Smooth muscle cell (in vitro differentiated cells): ENCODE measurements around the gene ASTE1. TPM values are rescaled to one million over a fixed set of nuclear protein-coding genes. Genes with fewer than 3 reads are reported as not detected.

Source experiments
- DNase-seq: peaks from one replicate; lab custom pipeline; 2025; ENCODE audit not compliant: unreplicated experiment; lab: John Stamatoyannopoulos, UW
- H2AFZ ChIP-seq: fragments of 200-600 bp; sonication (generic); 2 replicates; pipeline ENCODE4 v1.6.0; 2016; ENCODE audit warnings: antibody characterized with exemption, low read depth, mild to moderate bottlenecking
- H3F3A ChIP-seq: fragments of 200-600 bp; sonication (generic); 2 replicates; pipeline ENCODE4 v1.6.0; 2017; ENCODE audit warnings: antibody characterized with exemption, low read depth
- H3K27ac ChIP-seq: fragments of 200-600 bp; sonication (generic); 2 replicates; pipeline ENCODE4 v1.5.1; 2016; ENCODE audit warnings: low read depth, mild to moderate bottlenecking
- H3K27me3 ChIP-seq: fragments of 200-600 bp; sonication (generic); 2 replicates; pipeline ENCODE4 v1.6.1; 2016; ENCODE audit warnings: low read depth, mild to moderate bottlenecking
- H3K36me3 ChIP-seq: fragments of 200-600 bp; sonication (generic); 2 replicates; pipeline ENCODE4 v1.5.1; 2016; ENCODE audit warnings: low read depth
- H3K4me1 ChIP-seq: fragments of 200-600 bp; sonication (generic); 2 replicates; pipeline ENCODE4 v1.5.1; 2016; ENCODE audit warnings: low read depth
- H3K4me2 ChIP-seq: fragments of 200-600 bp; sonication (generic); 2 replicates; pipeline ENCODE4 v1.6.0; 2016; ENCODE audit warnings: mild to moderate bottlenecking
- H3K4me3 ChIP-seq: fragments of 200-600 bp; sonication (generic); 2 replicates; pipeline ENCODE4 v1.5.1; 2016; ENCODE audit warnings: mild to moderate bottlenecking
- H3K79me2 ChIP-seq: fragments of 200-600 bp; sonication (generic); 2 replicates; pipeline ENCODE4 v1.6.0; 2016; ENCODE audit warnings: low read depth, mild to moderate bottlenecking
- H3K9ac ChIP-seq: fragments of 200-600 bp; sonication (generic); 2 replicates; pipeline ENCODE4 v1.6.0; 2016; ENCODE audit warnings: low read depth
- H3K9me3 ChIP-seq: fragments of 200-600 bp; sonication (generic); replicated peaks from 2 replicates; pipeline ENCODE4 v1.5.1; 2016; ENCODE audit warnings: low read depth
- H4K20me1 ChIP-seq: fragments of 200-600 bp; sonication (generic); 2 replicates; pipeline ENCODE4 v1.6.0; 2016; ENCODE audit warnings: low read depth
- WGBS: methylation state at CpG from one replicate; pipeline ENCODE4 v1.1.7; 2016; ENCODE audit warnings: low lambda C conversion rate; 5-methylcytosine and 5-hydroxymethylcytosine counted together
- polyA plus RNA-seq: library from polyadenylated mRNA; unstranded; fragments of >200 nt; fragmentation: Nextera tagmentation; extraction: Ambion mirVana; gene quantifications from 2 replicates; pipeline ENCODE4 v1.2.1, GENCODE V29; 2016
- total RNA-seq: library from RNA; depleted of rRNA; stranded (reverse); fragments of >200 nt; gene quantifications from 2 replicates; pipeline ENCODE4 v1.2.3, GENCODE V29; 2014
- TF ChIP-seq, protein P1 (sequence below): fragments of 200-600 bp; sonication (generic); IDR thresholded peaks from 2 replicates; pipeline ENCODE4 v1.5.1; 2017; ENCODE audit warnings: borderline replicate concordance, mild to moderate bottlenecking, antibody characterized with exemption; ENCODE audit not compliant: insufficient read depth, poor library complexity, severe bottlenecking

The ASTE1 gene
- total and polyA plus RNA-seq, 2 experiments from 2014 or later = 3.5 to 4.0 TPM

DNA sequence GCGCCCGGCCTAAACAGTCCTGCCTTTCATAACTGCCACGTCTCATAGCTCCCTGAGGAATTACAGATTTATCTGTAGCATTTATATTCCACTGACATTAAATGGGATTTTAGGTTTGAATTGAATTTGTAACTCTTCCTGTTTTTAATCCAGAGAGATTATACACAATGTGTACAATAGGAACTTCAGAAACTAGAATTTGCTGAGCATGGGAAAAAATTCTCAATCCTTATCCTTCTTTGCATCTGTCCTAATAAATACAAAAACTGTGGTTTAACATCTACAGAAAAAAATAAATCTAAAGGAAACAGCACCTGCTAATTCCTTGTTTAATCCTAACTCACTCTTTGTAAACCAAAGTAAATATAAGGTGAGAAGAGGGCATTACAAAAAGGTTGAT is 2.2 kb upstream of the ASTE1 start:
- H4K20me1 ChIP-seq = no peaks in the 10 kb centered on the region

DNA sequence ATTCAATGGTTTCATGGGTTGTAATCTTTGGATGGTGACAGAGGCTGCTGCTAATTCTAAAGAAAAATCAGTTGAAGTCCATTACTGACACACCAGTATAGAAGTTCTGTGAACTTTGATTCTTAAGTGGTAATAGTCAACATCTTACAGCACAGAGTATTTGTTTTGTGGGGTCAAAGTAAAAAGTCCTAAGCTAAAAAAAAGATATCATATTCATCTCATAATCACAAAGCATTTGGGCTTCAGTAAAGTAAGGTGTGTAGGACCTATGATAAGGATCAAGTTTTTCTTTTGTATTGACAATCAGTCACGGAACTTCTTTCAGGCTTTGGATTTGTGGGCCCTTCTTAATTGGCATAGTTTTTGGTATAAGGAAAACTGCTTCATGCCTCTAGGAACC is 1.1 kb downstream of the ASTE1 start:
- Histone ChIP-seq H3K27me3 (no peaks in the 10 kb centered on the region), H3K36me3 (no peaks in the 10 kb centered on the region), H3K9me3 (no peaks in the 10 kb centered on the region), H3K27ac (no peak overlapping the region), H3K4me1 (no peaks in the 10 kb centered on the region), H2AFZ (no peak overlapping the region), H3F3A (no peaks in the 10 kb centered on the region), H4K20me1 (no peaks in the 10 kb centered on the region), H3K9ac (no peak overlapping the region), H3K79me2 (no peaks in the 10 kb centered on the region), H3K4me3 (peak overlapping the region; percentile 63), H3K4me2 (peak overlapping the region; percentile 84)
- 100% methylated on average over 1 of the region's 1 CpG for WGBS
- no peak for DNase-seq
- TF ChIP-seq, protein P1, sequence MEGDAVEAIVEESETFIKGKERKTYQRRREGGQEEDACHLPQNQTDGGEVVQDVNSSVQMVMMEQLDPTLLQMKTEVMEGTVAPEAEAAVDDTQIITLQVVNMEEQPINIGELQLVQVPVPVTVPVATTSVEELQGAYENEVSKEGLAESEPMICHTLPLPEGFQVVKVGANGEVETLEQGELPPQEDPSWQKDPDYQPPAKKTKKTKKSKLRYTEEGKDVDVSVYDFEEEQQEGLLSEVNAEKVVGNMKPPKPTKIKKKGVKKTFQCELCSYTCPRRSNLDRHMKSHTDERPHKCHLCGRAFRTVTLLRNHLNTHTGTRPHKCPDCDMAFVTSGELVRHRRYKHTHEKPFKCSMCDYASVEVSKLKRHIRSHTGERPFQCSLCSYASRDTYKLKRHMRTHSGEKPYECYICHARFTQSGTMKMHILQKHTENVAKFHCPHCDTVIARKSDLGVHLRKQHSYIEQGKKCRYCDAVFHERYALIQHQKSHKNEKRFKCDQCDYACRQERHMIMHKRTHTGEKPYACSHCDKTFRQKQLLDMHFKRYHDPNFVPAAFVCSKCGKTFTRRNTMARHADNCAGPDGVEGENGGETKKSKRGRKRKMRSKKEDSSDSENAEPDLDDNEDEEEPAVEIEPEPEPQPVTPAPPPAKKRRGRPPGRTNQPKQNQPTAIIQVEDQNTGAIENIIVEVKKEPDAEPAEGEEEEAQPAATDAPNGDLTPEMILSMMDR = no peak

More for the DNA sequence above, 2.2 kb upstream of the ASTE1 start:
- H3K4me3 ChIP-seq = no peak overlapping the region
- H3K9me3 ChIP-seq = no peaks in the 10 kb centered on the region
- TF ChIP-seq, protein P1 = no peak
- 91% methylated on average over 3 of the region's 3 CpGs for WGBS
- H3K9ac ChIP-seq = no peak overlapping the region
- H3F3A ChIP-seq = no peaks in the 10 kb centered on the region
- H3K27me3 ChIP-seq = no peaks in the 10 kb centered on the region
- H3K4me1 ChIP-seq = no peaks in the 10 kb centered on the region
- no peak overlapping the region for H3K27ac ChIP-seq
- H2AFZ ChIP-seq = no peak overlapping the region
- DNase-seq = no peak
- no peak overlapping the region for H3K4me2 ChIP-seq
- H3K36me3 ChIP-seq = no peaks in the 10 kb centered on the region
- H3K79me2 ChIP-seq = no peaks in the 10 kb centered on the region

DNA sequence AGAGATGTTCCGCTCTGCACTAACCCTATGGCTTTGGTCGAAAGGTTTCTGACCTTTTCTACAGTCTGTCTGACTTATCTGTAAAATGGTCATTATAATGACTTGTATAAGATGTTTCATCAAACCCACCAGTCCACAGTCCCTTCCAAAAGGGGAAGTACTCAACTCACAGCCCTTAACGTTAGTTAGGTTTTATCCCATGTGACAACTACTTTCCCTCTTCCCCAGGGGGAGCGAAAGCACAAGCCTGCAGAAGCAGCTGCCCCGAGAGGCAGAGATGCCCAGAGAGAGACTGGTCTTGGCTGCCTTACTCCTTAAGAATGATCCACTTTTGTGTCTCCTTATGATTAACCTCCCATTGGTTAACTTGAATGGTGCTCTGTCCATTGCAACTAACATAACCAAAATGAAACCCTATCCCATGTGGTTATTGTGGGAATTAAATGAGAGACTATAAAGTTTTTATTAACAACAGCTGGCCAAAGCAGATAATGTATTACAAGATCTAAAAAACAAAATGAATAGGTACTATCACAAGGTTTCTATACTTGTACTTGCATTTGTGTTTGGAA is 6.4 kb downstream of the ASTE1 start:
- 81% methylated on average over 5 of the region's 5 CpGs for WGBS

DNA sequence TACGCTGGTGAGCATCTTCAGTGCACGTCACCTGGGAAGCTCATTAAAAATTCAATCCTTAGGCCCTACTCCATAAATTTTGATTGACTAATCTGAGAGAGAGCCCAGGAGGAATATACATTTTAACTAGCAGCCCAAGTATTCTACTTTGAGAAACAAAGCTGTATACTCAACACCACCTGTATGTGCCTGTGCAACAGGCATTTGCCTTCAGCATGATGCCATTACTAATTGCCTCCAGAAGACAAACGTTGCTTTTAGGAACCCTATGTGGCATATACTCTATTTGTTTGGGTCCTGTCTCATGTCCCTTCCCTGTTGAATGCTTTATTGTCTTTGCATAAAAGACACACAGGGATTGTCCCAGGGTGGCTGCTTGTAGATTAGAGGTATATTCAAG is 7.7 kb downstream of the ASTE1 start:
- Histone ChIP-seq H3K4me3 (no peak overlapping the region), H3K79me2 (no peaks in the 10 kb centered on the region), H4K20me1 (no peaks in the 10 kb centered on the region), H3K4me2 (no peak overlapping the region), H3K27me3 (no peaks in the 10 kb centered on the region), H3K9ac (no peak overlapping the region), H3F3A (no peaks in the 10 kb centered on the region), H2AFZ (no peak overlapping the region), H3K36me3 (no peaks in the 10 kb centered on the region), H3K27ac (no peak overlapping the region), H3K4me1 (no peaks in the 10 kb centered on the region), H3K9me3 (no peaks in the 10 kb centered on the region)
- 87% methylated on average over 3 of the region's 3 CpGs for WGBS
- TF ChIP-seq, protein P1 = no peak
- no peak for DNase-seq

More for the DNA sequence above, 6.4 kb downstream of the ASTE1 start:
- no peak overlapping the region for H3K9ac ChIP-seq
- no peak overlapping the region for H2AFZ ChIP-seq
- no peaks in the 10 kb centered on the region for H4K20me1 ChIP-seq
- H3K27me3 ChIP-seq = no peaks in the 10 kb centered on the region
- no peaks in the 10 kb centered on the region for H3K4me1 ChIP-seq
- no peak overlapping the region for H3K4me2 ChIP-seq
- H3K79me2 ChIP-seq = no peaks in the 10 kb centered on the region
- no peak for DNase-seq
- no peak overlapping the region for H3K27ac ChIP-seq
- H3K36me3 ChIP-seq = no peaks in the 10 kb centered on the region
- no peak overlapping the region for H3K4me3 ChIP-seq
- H3F3A ChIP-seq = no peaks in the 10 kb centered on the region
- TF ChIP-seq, protein P1 = no peak
- H3K9me3 ChIP-seq = no peaks in the 10 kb centered on the region
